A549 treated with ZK216348 at 1 μM for 4 hours (cell line): ENCODE data around the gene ABHD10. TPM values are rescaled to one million over a fixed set of nuclear protein-coding genes. Genes with fewer than 3 reads are reported as not detected.

Source experiments
- total RNA-seq: library from RNA; stranded (reverse); fragments of 200-300 nt; extraction: Qiagen RNA extraction; gene quantifications from 5 replicates; pipeline ENCODE4 v1.2.3, GENCODE V29; 2022; ENCODE audit warnings: low read depth

The ABHD10 gene
- 14.2 to 22.5 TPM (median 20.8 TPM) in 5 replicates for total RNA-seq

DNA sequence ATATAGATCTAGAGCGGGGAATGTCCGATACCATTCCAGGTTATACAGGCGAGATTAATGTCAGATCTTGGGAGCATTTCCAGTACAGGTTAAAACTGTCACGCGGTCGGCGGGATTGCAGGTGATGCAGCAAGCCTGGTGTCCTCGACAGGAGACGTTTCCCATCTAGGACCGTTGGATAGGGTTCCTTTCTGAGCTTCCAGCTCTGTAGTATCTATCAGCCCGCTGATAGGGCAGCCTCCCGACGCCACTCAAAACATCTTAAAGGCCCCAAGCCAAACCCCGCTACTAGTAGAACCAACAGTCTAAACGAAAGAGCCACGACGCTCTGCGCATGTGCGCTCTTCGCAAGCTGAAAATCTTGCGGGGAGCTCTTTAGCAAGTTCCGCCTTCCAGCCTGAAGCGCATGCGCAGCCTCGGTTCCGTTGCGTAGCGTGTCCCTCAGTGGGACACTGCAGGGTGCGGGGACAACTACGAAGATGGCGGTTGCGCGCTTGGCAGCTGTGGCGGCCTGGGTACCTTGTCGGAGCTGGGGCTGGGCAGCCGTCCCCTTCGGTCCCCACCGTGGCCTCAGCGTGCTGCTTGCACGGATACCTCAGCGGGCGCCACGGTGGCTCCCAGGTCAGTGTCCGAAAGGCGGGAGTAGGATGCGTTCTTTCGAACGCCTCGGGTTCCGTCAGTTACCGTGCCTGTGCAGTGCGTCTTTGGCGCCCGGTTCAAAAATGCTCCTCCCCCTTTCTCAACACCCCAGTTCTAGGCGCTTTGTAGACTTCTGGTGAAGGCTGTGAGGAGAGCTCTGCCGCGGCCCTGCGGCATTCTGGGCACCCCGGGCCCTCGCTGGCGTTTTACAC is at the start of gene ABHD10:
Gene ABHD10 (plus strand): TSS at position 444 of the 851 bp plus-strand sequence. CDS start 36 bp downstream, at position 480.

DNA sequence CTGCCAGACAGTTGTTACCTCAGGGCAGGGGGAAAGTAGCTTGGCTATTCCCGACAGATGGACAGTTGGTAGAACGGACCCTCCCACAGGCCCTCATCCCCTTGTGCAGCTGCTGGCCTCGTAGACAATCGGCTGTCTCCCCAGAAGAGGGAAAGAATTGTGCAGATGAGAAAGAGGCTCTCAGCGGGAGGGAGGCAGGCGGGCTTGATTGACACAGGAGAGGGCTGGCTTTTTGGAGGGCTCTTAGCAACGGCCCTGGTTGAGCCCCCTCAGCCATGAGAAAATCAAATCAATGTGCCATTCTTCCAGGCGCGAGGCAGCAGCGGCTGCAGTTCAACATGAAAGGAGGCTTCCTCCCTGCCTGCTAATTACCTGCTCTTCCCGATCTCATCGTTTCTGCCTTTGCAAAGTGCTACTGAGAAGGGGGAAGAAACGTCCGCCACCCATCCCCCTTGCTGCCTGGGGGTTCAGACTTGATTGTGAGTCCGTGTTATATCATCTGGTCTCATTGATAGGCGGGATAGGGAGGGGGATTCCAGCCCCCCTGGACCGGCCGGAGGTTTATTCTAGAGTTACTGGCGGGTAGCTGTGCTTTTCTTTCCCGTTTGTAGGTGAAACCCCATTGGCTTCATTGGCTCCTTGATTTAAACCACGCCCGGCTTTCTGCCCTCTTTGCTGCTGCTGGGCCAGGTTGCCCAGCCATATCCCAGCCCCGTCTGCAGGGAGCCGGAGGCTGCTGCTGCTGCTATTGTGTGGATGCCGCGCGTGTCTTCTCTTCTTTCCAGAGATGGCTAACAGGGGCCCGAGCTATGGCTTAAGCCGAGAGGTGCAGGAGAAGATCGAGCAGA is 20.0 kb downstream of the ABHD10 start, which contains the start of gene TAGLN3:
Gene TAGLN3 (plus strand): TSS at position 287 of the 848 bp plus-strand sequence. CDS start 501 bp downstream, at position 788.

DNA sequence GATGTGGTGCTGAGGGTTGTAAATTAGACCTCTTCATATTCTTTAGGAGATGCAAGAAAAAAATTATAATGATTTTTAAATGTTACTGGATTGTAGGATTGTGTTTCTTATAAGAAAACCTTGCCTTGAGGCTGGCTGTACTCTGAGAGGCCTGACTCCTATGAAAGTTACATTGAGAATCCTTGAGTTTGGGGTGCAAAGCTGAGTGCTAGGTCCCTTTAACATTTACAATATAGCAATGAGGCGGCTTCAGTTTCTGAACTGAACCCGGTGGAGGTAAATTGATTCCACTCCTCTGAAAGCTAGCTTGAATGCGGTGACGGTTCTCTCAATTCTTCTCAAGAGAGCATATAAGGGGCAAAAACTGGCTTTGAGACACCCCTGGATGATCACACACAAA is 55.6 kb downstream of the ABHD10 start, which contains the start of gene TMPRSS7:
Gene TMPRSS7 (plus strand): TSS at position 301 of the 400 bp plus-strand sequence. CDS start 110 bp downstream, outside the sequence.

Other genes with a start within 250 kb of the ABHD10 start
- gene PHLDB2, start 119.8 kb upstream of the ABHD10 start, total RNA-seq = 12.5 to 28.2 TPM (median 25.4 TPM) in 5 replicates
- gene TAGLN3, start 19.9 kb downstream of the ABHD10 start, total RNA-seq = not detected in 5 replicates
- gene TMPRSS7, start 55.7 kb downstream of the ABHD10 start, total RNA-seq = 0.06 to 0.11 TPM in 2 of 5 replicates, not detected in the others
- gene C3orf52, start 107.4 kb downstream of the ABHD10 start, total RNA-seq = 10.2 to 14.1 TPM (median 12.2 TPM) in 5 replicates
- not detected in 5 replicates for gene GCSAM, start 154.2 kb downstream of the ABHD10 start, total RNA-seq